Right lung (tissue), 10 donors: ENCODE results near the gene NASP. TPM values are rescaled to one million over a fixed set of nuclear protein-coding genes. Genes with fewer than 3 reads are reported as not detected.

Source experiments
- DNase-seq, 2 donors: peaks; one replicate each; pipeline ENCODE4 v3.0.0-alpha.2; 2013
- long read RNA-seq, 8 donors: transcript quantifications; one replicate each; lab custom pipeline, GENCODE V29; 2026
- polyA plus RNA-seq, 5 donors: library from polyadenylated mRNA; unstranded; fragments of 120-200 nt; gene quantifications; one replicate each; pipeline versions ENCODE4 v1.2.1 to v1.2.3, GENCODE V29; 2013; ENCODE audit warnings: inconsistent platforms in 1 of 5, low replicate concordance in 1 of 5; ENCODE audit not compliant: insufficient read length in 5 of 5, insufficient read depth in 1 of 5

The NASP gene
- 100 to 1,000 TPM; 270 to 425 (median 352) TPM for polyA plus RNA-seq
- long read RNA-seq, donor 1, transcript NASP-210 (9 exons, 3,659 nt): minor isoform, 22 of 151 reads
- long read RNA-seq, donor 1, transcript NASP-209 (2 exons, 541 nt): minor isoform, 10 of 151 reads
- long read RNA-seq, donor 1, transcript NASP-201 (15 exons, 3,207 nt): minor isoform, 7 of 151 reads
- long read RNA-seq, donor 1, transcript NASP-207 (5 exons, 604 nt): major isoform, 36 of 151 reads
- long read RNA-seq, donor 1, partial matches to known transcripts: 65 of 151 reads
- long read RNA-seq, donor 1, other reads (novel, unspliced or antisense): 0 of 151 reads
- long read RNA-seq, donor 2, transcript NASP-210 (9 exons, 3,659 nt): minor isoform, 12 of 85 reads
- long read RNA-seq, donor 2, transcript NASP-207 (5 exons, 604 nt): minor isoform, 12 of 85 reads
- long read RNA-seq, donor 2, transcript NASP-201 (15 exons, 3,207 nt): major isoform, 13 of 85 reads
- long read RNA-seq, donor 2, transcript NASP-202 (14 exons, 1,538 nt): minor isoform, 9 of 85 reads
- long read RNA-seq, donor 2, partial matches to known transcripts: 35 of 85 reads
- long read RNA-seq, donor 2, other reads (novel, unspliced or antisense): 0 of 85 reads
- long read RNA-seq, donor 3, transcript NASP-210 (9 exons, 3,659 nt): major isoform, 17 of 198 reads
- long read RNA-seq, donor 3, transcript NASP-202 (14 exons, 1,538 nt): minor isoform, 8 of 198 reads
- long read RNA-seq, donor 3, transcript NASP-209 (2 exons, 541 nt): minor isoform, 6 of 198 reads
- long read RNA-seq, donor 3, transcript NASP-207 (5 exons, 604 nt): minor isoform, 14 of 198 reads
- long read RNA-seq, donor 3, partial matches to known transcripts: 138 of 198 reads
- long read RNA-seq, donor 3, other reads (novel, unspliced or antisense): 10 of 198 reads
- long read RNA-seq, donor 4, transcript NASP-207 (5 exons, 604 nt): major isoform, 9 of 58 reads
- long read RNA-seq, donor 4, transcript NASP-210 (9 exons, 3,659 nt): minor isoform, 8 of 58 reads
- long read RNA-seq, donor 4, transcript NASP-202 (14 exons, 1,538 nt): minor isoform, 5 of 58 reads
- long read RNA-seq, donor 4, partial matches to known transcripts: 31 of 58 reads
- long read RNA-seq, donor 4, other reads (novel, unspliced or antisense): 0 of 58 reads
- long read RNA-seq, donor 5, transcript NASP-202 (14 exons, 1,538 nt): minor isoform, 5 of 129 reads
- long read RNA-seq, donor 5, transcript NASP-207 (5 exons, 604 nt): major isoform, 40 of 129 reads
- long read RNA-seq, donor 5, transcript NASP-201 (15 exons, 3,207 nt): minor isoform, 5 of 129 reads
- long read RNA-seq, donor 5, transcript NASP-210 (9 exons, 3,659 nt): minor isoform, 14 of 129 reads
- long read RNA-seq, donor 5, partial matches to known transcripts: 61 of 129 reads
- long read RNA-seq, donor 5, other reads (novel, unspliced or antisense): 0 of 129 reads
- long read RNA-seq, donor 6, transcript NASP-201 (15 exons, 3,207 nt): minor isoform, 5 of 95 reads
- long read RNA-seq, donor 6, transcript NASP-202 (14 exons, 1,538 nt): minor isoform, 7 of 95 reads
- long read RNA-seq, donor 6, transcript NASP-210 (9 exons, 3,659 nt): major isoform, 28 of 95 reads
- long read RNA-seq, donor 6, transcript NASP-207 (5 exons, 604 nt): minor isoform, 25 of 95 reads
- long read RNA-seq, donor 6, partial matches to known transcripts: 25 of 95 reads
- long read RNA-seq, donor 6, other reads (novel, unspliced or antisense): 0 of 95 reads
- long read RNA-seq, donor 7, transcript NASP-202 (14 exons, 1,538 nt): minor isoform, 5 of 71 reads
- long read RNA-seq, donor 7, transcript NASP-210 (9 exons, 3,659 nt): major isoform, 34 of 71 reads
- long read RNA-seq, donor 7, transcript NASP-207 (5 exons, 604 nt): minor isoform, 6 of 71 reads
- long read RNA-seq, donor 7, partial matches to known transcripts: 21 of 71 reads
- long read RNA-seq, donor 7, other reads (novel, unspliced or antisense): 0 of 71 reads
- long read RNA-seq, donor 8, transcript NASP-202 (14 exons, 1,538 nt): minor isoform, 5 of 58 reads
- long read RNA-seq, donor 8, transcript NASP-209 (2 exons, 541 nt): minor isoform, 5 of 58 reads
- long read RNA-seq, donor 8, transcript NASP-207 (5 exons, 604 nt): major isoform, 14 of 58 reads
- long read RNA-seq, donor 8, transcript NASP-210 (9 exons, 3,659 nt): minor isoform, 5 of 58 reads
- long read RNA-seq, donor 8, partial matches to known transcripts: 24 of 58 reads
- long read RNA-seq, donor 8, other reads (novel, unspliced or antisense): 0 of 58 reads

- peak; percentile 90 to 92 for DNase-seq
These were observed at the start of gene NASP for GRCh38 chr1:45583666-45584350. Gene NASP (plus strand): TSS chr1:45584041. CDS start chr1:45584147, 106 bp downstream.

- no peak for DNase-seq
These were observed 47.7 kb upstream of the NASP start for GRCh38 chr1:45535988-45536766.

- no peak for DNase-seq
These were observed 47.0 kb upstream of the NASP start for GRCh38 chr1:45536886-45537285.

- DNase-seq: no peak
These were observed 42.6 kb upstream of the NASP start for GRCh38 chr1:45541193-45541592.

GRCh38 chr1:45542591-45542990, 41.2 kb upstream of the NASP start:
- DNase-seq: no peak

- DNase-seq: no peak
These were observed 40.0 kb upstream of the NASP start for GRCh38 chr1:45543581-45544417.

- no peak for DNase-seq
These were observed 39.3 kb upstream of the NASP start for GRCh38 chr1:45544530-45544929.

GRCh38 chr1:45545019-45545493, 38.8 kb upstream of the NASP start:
- no peak for DNase-seq

GRCh38 chr1:45545553-45546310, 38.1 kb upstream of the NASP start:
- no peak for DNase-seq

- DNase-seq: peak; percentile 87 to 89
These were observed 33.2 kb upstream of the NASP start, which contains the start of gene AKR1A1 for GRCh38 chr1:45550401-45551351. Gene AKR1A1 (plus strand): TSS chr1:45550826. CDS start chr1:45561795, 10,969 bp downstream.

- no peak for DNase-seq
These were observed 32.2 kb upstream of the NASP start for GRCh38 chr1:45551684-45552083.

- no peak for DNase-seq
These were observed 31.5 kb upstream of the NASP start for GRCh38 chr1:45552331-45552730.

- no peak for DNase-seq
These were observed 29.6 kb upstream of the NASP start for GRCh38 chr1:45554198-45554597.

GRCh38 chr1:45557422-45557944, 26.4 kb upstream of the NASP start:
- no peak for DNase-seq

- DNase-seq: no peak
These were observed 20.0 kb upstream of the NASP start for GRCh38 chr1:45563843-45564242.
